ENCODE data around the gene EMID1. TPM values are rescaled to one million over a fixed set of nuclear protein-coding genes. Genes with fewer than 3 reads are reported as not detected.
"Not testable (repeated sequence)": the region's sequence is repeated elsewhere in the genome, so short reads cannot be mapped to it uniquely, and the experiment has no call there.

The EMID1 gene
- polyA plus RNA-seq, 1 donor: 152 TPM

DNA sequence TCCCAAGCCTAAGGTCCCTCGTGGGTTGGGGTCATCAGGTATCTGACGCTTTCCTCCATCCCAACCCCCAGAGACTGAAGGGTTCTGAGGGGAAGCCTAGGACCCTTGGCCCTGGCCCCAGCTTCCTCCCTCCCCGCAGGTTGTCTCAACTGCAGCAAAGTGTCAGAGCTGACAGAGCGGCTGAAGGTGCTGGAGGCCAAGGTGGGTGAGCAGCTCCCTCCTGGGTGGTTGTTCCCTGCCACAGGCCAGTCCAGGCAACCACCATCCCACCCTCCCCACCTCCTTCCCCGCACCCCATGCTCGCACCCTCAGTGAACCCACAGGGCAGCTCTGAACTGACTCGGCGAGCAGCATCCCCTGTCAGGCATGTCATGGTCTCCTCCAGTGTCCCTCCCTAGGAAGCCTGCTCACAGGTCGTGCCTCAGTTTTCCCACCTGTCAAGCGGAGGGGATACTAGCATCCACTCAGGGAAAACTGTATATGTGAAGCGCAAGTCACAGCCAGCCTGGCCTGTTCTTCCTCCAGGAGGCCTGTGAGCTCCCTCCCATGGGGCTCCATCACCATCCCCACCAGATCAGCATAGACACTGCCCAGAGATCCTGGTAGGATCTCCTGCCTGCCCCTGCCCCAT, 20.8 kb downstream of the EMID1 start:
- H3K4me1 ChIP-seq (ENCODE audit: control insufficient read depth, insufficient read depth, low read length): peaks cover 3% of the 10 kb centered on the region
- H3K27me3 ChIP-seq (ENCODE audit: control insufficient read depth, insufficient read depth, low read length): no peaks in the 10 kb centered on the region
- DNase-seq: no peak
- WGBS (ENCODE audit: insufficient coverage, low lambda C conversion rate): no CpG with 5 or more reads among the region's 11 CpGs
- H3K4me3 ChIP-seq (ENCODE audit: low read length): no peak overlapping the region
- H3K9me3 ChIP-seq (ENCODE audit: control insufficient read depth, low read depth, low read length): no peaks in the 10 kb centered on the region
- H3K36me3 ChIP-seq (ENCODE audit: control insufficient read depth, insufficient read depth, low read length): peaks cover 20% of the 10 kb centered on the region
- H3K27ac ChIP-seq (ENCODE audit: low read length): no peak overlapping the region

DNA sequence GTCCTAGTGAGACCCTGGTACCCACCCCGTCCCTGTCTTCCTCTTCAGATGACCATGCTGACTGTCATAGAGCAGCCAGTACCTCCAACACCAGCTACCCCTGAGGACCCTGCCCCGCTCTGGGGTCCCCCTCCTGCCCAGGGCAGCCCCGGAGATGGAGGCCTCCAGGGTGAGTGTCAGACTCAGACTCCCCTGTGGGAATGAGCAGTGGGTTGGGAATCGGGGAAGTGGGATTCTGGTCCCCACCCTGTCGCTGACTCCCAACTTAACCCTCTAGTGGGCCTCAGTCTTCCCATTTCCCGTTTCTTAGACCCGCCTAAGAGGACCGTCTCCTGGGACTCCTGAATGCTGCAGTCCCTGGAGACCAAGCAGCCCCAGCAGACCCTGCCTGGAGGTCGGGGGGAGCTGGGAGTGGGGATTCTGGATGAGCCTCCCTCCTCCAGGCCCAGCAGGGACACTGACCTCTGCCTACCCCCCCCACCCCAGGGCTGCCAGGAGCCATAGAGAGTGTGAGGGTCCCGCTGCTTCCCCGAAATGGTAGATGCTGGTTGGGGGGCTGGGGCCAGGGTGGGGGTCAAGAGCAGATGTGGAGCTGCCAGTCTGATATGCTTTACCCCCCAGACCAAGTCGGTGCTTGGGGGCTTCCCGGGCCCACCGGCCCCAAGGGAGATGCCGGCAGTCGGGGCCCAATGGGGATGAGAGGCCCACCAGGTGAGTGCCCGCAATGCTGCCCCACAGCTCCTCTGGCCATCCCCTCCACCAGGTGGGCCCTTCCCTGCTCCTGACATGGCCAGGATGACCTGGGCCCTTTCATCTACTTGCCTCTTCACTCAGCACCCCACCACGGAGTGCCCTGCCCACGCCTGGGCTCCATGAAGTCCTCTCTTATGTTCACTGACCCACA, 25.5 kb downstream of the EMID1 start:
- no peak overlapping the region for H3K27ac ChIP-seq (ENCODE audit: low read length)
- peaks cover 11% of the 10 kb centered on the region for H3K4me1 ChIP-seq (ENCODE audit: control insufficient read depth, insufficient read depth, low read length)
- no peaks in the 10 kb centered on the region for H3K27me3 ChIP-seq (ENCODE audit: control insufficient read depth, insufficient read depth, low read length)
- no peak overlapping the region for H3K4me3 ChIP-seq (ENCODE audit: low read length)
- H3K36me3 ChIP-seq (ENCODE audit: control insufficient read depth, insufficient read depth, low read length): peaks cover 18% of the 10 kb centered on the region
- no peaks in the 10 kb centered on the region for H3K9me3 ChIP-seq (ENCODE audit: control insufficient read depth, low read depth, low read length)
- DNase-seq: no peak
- WGBS (ENCODE audit: insufficient coverage, low lambda C conversion rate): no CpG with 5 or more reads among the region's 19 CpGs

DNA sequence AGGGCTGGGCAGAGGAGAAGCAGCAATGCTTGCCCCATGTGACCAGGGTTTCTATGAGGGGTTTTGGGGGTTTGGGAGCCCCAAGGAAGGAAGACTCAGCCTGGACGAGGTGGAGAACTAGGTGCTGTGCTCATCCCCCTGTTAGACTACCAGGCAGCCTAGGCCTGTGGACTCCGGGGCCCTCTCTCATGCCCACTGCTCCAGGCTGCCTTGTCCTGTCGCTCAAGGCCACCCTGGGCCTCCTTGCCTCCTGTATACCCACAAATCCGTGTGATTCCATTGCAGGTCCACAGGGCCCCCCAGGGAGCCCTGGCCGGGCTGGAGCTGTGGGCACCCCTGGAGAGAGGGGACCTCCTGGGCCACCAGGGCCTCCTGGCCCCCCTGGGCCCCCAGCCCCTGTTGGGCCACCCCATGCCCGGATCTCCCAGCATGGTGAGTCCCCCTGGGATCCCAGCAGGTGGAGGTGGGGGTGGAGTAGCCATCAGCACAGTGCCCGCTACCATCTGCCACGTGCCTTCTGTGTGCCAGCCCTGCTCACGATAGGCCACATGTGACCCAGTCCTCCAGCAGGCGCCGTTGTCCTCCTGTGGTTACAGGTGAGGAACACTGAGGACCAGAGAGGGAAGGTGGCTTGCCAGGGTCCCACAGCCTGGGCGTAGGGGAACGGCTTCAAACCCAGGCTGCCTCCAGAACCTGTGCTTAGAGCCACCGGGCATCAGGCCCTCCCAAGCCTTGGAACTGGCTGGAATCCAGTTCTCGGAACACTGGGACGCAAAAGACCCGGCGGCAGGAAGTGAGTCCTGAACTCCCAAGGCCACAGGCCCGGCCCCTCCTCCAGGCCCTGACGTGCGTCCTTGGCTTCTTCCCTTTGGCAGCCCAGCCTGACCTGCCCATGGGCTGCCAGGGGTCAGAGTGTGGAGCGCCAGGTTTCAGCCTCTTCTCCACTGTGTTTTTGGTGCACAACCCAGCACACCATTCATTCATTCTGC, 26.6 kb downstream of the EMID1 start:
- H3K27me3 ChIP-seq (ENCODE audit: control insufficient read depth, insufficient read depth, low read length): no peaks in the 10 kb centered on the region
- no peak overlapping the region for H3K27ac ChIP-seq (ENCODE audit: low read length)
- peaks cover 11% of the 10 kb centered on the region for H3K4me1 ChIP-seq (ENCODE audit: control insufficient read depth, insufficient read depth, low read length)
- H3K9me3 ChIP-seq (ENCODE audit: control insufficient read depth, low read depth, low read length): no peaks in the 10 kb centered on the region
- WGBS (ENCODE audit: insufficient coverage, low lambda C conversion rate): no CpG with 5 or more reads among the region's 22 CpGs
- H3K4me3 ChIP-seq (ENCODE audit: low read length): no peak overlapping the region
- no peak for DNase-seq
- peaks cover 17% of the 10 kb centered on the region for H3K36me3 ChIP-seq (ENCODE audit: control insufficient read depth, insufficient read depth, low read length)

DNA sequence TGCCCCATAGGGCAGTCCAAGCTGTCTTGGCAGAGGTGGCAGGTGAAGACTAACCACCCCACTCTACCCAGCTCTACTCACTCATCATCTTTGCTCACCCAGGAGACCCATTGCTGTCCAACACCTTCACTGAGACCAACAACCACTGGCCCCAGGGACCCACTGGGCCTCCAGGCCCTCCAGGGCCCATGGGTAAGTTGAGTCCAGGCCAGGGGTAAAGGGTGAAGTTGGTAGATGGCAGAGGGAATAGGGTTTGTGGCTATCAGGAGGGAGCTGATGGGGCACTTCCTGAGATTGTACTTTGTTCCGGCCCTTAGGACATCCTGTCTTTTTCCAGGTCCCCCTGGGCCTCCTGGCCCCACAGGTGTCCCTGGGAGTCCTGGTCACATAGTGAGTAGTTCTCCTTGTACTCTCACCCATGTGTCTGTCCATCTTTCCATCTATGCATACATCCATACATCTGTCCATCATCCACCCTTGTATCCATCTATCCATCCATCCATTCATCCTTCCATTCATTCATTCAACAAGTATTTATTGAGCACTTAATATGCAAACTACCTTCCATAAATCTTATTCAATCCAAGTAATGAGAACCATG, 27.7 kb downstream of the EMID1 start:
- Histone ChIP-seq H3K27me3 (ENCODE audit: control insufficient read depth, insufficient read depth, low read length) (no peaks in the 10 kb centered on the region), H3K4me1 (ENCODE audit: control insufficient read depth, insufficient read depth, low read length) (peaks cover 11% of the 10 kb centered on the region), H3K27ac (ENCODE audit: low read length) (no peak overlapping the region), H3K9me3 (ENCODE audit: control insufficient read depth, low read depth, low read length) (no peaks in the 10 kb centered on the region), H3K4me3 (ENCODE audit: low read length) (no peak overlapping the region), H3K36me3 (ENCODE audit: control insufficient read depth, insufficient read depth, low read length) (peaks cover 17% of the 10 kb centered on the region)
- peak in 1 of 2 donors; percentile 66 for DNase-seq
- WGBS (ENCODE audit: insufficient coverage, low lambda C conversion rate): no CpG with 5 or more reads among the region's 1 CpG

DNA sequence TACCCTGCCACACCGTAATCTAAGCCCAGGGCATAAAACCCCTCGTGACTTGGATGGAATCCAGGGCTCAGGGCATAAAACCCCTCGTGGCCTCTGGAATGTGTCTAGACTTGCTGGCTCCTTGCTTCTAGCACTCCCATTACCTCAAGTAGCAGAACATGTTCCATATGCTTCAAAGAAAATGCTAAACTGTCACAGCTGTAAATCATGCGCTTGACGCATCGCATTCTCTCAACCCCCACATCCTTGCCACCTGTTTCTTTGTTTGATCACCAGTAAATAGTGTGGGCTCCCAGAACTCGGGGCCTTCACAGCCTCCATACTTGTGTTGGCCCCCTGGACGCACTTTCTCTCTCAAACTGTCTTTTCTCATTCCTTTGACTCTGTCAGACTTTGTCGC, 34.8 kb downstream of the EMID1 start:
- WGBS (ENCODE audit: insufficient coverage, low lambda C conversion rate): no CpG with 5 or more reads among the region's 9 CpGs
- not testable (repeated sequence) for H3K4me1 ChIP-seq (ENCODE audit: control insufficient read depth, insufficient read depth, low read length); H3K4me3 ChIP-seq (ENCODE audit: low read length); H3K27ac ChIP-seq (ENCODE audit: low read length); H3K9me3 ChIP-seq (ENCODE audit: control insufficient read depth, low read depth, low read length); H3K27me3 ChIP-seq (ENCODE audit: control insufficient read depth, insufficient read depth, low read length)
- peaks cover 52% of the 10 kb centered on the region for H3K36me3 ChIP-seq (ENCODE audit: control insufficient read depth, insufficient read depth, low read length)
- peak in 1 of 2 donors; percentile 61 for DNase-seq

DNA sequence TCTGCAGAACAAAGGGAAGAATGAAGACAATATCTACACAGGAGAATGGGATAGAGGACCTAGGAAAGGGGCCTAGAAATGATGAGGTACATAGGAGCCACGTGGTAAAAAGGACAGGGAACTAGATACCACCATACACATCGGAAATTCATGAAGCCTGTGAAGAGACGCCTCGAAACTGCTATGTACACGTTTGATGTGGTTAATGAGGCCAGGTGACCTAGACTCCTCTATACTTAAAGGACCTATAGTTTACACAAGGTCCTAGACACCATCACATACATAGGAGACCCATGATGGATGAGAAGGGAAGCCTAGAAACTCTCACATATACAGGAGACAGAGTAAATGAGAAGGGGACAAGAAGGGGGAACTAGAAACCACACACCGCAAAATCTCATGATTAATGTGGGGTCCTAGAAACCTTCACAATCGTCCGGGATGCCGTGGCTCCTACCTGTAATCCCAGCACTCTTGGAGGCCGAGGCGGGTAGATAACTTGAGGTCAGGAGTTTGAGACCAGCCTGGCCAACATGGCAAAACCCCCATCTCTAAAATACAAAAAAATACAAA, 38.3 kb downstream of the EMID1 start:
- no CpG with 5 or more reads among the region's 11 CpGs for WGBS (ENCODE audit: insufficient coverage, low lambda C conversion rate)
- peaks cover 10% of the 10 kb centered on the region for H3K4me1 ChIP-seq (ENCODE audit: control insufficient read depth, insufficient read depth, low read length)
- no peak overlapping the region for H3K27ac ChIP-seq (ENCODE audit: low read length)
- H3K36me3 ChIP-seq (ENCODE audit: control insufficient read depth, insufficient read depth, low read length): peaks cover 57% of the 10 kb centered on the region
- H3K9me3 ChIP-seq (ENCODE audit: control insufficient read depth, low read depth, low read length): peaks cover under 1% of the 10 kb centered on the region
- no peak for DNase-seq
- H3K27me3 ChIP-seq (ENCODE audit: control insufficient read depth, insufficient read depth, low read length): no peaks in the 10 kb centered on the region
- H3K4me3 ChIP-seq (ENCODE audit: low read length): no peak overlapping the region

DNA sequence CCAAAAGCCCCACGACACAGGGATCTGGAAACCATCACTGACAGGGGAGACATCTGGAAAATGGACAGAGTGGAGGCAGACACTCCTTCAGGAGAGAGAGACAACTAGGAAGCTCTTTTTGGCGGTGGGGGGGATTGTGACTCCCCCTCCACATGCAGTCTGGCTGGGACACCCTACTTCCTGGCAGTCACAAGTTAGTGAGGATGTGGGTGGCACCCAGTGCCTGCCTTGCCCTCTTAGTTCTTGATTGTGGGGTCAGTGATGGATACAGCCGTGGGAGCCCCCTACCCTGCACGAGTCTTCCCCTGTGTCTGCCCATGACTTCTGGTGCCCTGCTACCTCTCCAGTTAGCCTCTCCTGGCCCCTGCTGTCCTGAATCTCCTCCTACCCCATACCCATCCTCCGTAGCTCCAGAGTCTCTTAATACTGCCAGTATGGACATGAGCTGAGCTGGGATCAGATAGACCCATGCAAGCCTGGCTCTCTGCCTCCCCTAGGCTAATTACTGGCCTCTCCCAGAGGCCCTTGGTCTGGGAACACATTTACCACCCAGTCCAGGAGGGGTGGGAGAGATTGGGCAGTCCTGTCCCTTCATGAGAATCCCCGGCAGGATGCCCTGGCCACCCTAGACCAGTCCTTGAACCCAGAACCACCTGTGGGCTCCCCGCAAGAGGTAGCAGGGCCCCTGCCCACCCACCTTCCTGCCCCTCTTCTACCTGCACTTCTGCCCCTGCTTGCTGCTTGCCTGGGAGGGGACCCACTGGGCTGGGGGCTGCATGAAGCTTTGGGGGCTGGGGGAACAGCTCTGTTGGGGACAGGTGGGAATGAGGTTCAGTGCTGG, 39.3 kb downstream of the EMID1 start:
- Histone ChIP-seq H3K9me3 (ENCODE audit: control insufficient read depth, low read depth, low read length) (no peaks in the 10 kb centered on the region), H3K27me3 (ENCODE audit: control insufficient read depth, insufficient read depth, low read length) (no peaks in the 10 kb centered on the region), H3K4me3 (ENCODE audit: low read length) (no peak overlapping the region), H3K36me3 (ENCODE audit: control insufficient read depth, insufficient read depth, low read length) (peaks cover 53% of the 10 kb centered on the region), H3K27ac (ENCODE audit: low read length) (no peak overlapping the region), H3K4me1 (ENCODE audit: control insufficient read depth, insufficient read depth, low read length) (peaks cover 10% of the 10 kb centered on the region)
- no peak for DNase-seq
- WGBS (ENCODE audit: insufficient coverage, low lambda C conversion rate): no CpG with 5 or more reads among the region's 7 CpGs

DNA sequence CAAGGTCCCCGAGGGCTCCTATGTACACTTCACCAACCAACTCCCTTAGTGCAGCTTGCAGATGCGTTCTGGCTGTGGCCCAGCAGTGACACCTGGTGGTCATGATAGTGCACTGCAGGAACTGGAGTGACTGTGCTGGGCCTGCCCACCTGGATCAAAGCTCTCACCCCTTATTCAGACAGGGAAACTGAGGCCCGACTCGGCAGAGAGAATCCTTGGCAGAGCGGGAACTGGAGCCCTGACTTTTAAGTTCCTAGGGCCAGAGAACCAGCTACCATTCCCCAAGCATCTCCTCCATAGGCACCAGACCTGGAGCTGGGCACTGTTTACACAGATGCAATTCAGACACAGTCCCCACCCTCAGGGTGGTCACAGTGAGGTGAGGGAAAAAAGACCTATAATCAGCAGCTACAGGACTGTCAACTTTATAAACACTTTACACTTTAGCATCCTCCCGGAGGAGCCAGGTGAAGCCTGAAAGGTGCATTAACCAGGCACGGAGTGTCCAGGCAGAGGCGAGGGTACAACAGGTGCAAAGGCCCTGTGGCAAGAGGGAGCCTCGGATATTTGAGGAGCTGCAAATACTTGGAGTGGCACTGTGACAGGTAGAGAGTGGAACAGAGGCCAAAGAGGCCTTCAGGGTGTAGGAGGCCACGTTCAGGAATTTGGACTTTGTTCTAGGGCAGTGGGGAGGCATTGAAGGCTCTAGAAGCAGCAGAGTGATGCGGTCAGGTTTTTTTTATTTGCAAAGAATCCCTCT, 40.1 kb downstream of the EMID1 start:
- no peaks in the 10 kb centered on the region for H3K9me3 ChIP-seq (ENCODE audit: control insufficient read depth, low read depth, low read length)
- peaks cover 46% of the 10 kb centered on the region for H3K36me3 ChIP-seq (ENCODE audit: control insufficient read depth, insufficient read depth, low read length)
- peaks cover 10% of the 10 kb centered on the region for H3K4me1 ChIP-seq (ENCODE audit: control insufficient read depth, insufficient read depth, low read length)
- peak; percentile 59 to 61 for DNase-seq
- H3K27ac ChIP-seq (ENCODE audit: low read length): no peak overlapping the region
- WGBS (ENCODE audit: insufficient coverage, low lambda C conversion rate): 33% methylated on average over 1 of the region's 11 CpGs
- no peaks in the 10 kb centered on the region for H3K27me3 ChIP-seq (ENCODE audit: control insufficient read depth, insufficient read depth, low read length)
- no peak overlapping the region for H3K4me3 ChIP-seq (ENCODE audit: low read length)

Measured in large intestine (tissue), 3 donors.